Urinary bladder (tissue), 4 donors: ENCODE results near the gene CFAP221. TPM values are rescaled to one million over a fixed set of nuclear protein-coding genes. Genes with fewer than 3 reads are reported as not detected.

Source experiments
- DNase-seq: peaks from one replicate; pipeline ENCODE4 v3.0.0-alpha.2; 2015; ENCODE audit errors: extremely low spot score
- H3K27ac ChIP-seq: one replicate; pipeline ENCODE4 v1.5.1; 2013; ENCODE audit warnings: low read depth, mild to moderate bottlenecking, moderate library complexity
- H3K36me3 ChIP-seq: one replicate; pipeline ENCODE4 v1.6.1; 2013; ENCODE audit warnings: mild to moderate bottlenecking, moderate library complexity; ENCODE audit not compliant: insufficient read depth
- H3K4me1 ChIP-seq: one replicate; pipeline ENCODE4 v1.6.1; 2013; ENCODE audit warnings: mild to moderate bottlenecking, moderate library complexity; ENCODE audit not compliant: insufficient read depth
- H3K4me3 ChIP-seq: one replicate; pipeline ENCODE4 v1.5.1; 2013; ENCODE audit warnings: low read depth, low read length
- WGBS: extraction: QIAGEN DNeasy Blood & Tissue Kit; methylation state at CpG from one replicate; pipeline ENCODE4 v1.1.7; 2013; 5-methylcytosine and 5-hydroxymethylcytosine counted together
- polyA plus RNA-seq: library from polyadenylated mRNA; stranded (reverse); fragments of 200-250 nt; gene quantifications from one replicate; pipeline ENCODE4 v1.2.3, GENCODE V29; 2013
- total RNA-seq: library from RNA; depleted of rRNA; stranded (reverse); fragments of >200 nt; gene quantifications from one replicate; pipeline ENCODE4 v1.2.3, GENCODE V29; 2014
- donor health status: healthy with polysubstance abuse.
- donor health status: healthy.

Gene CFAP221
- total RNA-seq (0.95 TPM), polyA plus RNA-seq (0.09 TPM)

- DNase-seq = peak; percentile 15
- Histone ChIP-seq H3K36me3 (no peaks in the 10 kb centered on the region), H3K27ac (no peak within 1 kb of the TSS), H3K4me3 (peak within 1 kb of the TSS; percentile 27), H3K4me1 (no peaks in the 10 kb centered on the region)
- WGBS = 4% methylated on average over 89 of the region's 89 CpGs
Measured at GRCh38 chr2:119544075-119544938, at the start of gene CFAP221. TSS of gene CFAP221 (plus strand) at chr2:119544449. CDS start at chr2:119546132, 1,683 bp downstream.

DNA sequence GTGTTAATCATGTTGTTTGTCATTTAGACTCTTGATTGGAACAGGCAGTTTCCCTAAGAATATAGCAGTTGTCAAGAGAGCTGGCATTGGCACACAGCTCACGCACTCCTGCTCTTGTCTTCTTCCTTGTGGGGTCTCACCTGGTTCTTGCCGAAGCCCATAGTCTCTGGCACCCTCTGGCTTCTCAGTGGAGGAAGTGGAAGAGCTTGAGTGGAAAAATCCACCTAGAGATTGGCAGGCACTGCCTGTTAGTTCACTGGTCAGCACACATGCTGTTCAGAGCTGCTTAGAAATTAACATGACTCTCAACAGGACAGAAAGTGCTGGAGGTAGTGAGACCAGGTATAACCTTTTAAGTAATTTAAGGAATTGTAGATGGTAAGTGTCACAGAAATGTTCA, 48.3 kb upstream of the CFAP221 start:
- DNase-seq = no peak
- no peaks in the 10 kb centered on the region for H3K4me1 ChIP-seq
- 85% methylated on average over 2 of the region's 2 CpGs for WGBS

DNA sequence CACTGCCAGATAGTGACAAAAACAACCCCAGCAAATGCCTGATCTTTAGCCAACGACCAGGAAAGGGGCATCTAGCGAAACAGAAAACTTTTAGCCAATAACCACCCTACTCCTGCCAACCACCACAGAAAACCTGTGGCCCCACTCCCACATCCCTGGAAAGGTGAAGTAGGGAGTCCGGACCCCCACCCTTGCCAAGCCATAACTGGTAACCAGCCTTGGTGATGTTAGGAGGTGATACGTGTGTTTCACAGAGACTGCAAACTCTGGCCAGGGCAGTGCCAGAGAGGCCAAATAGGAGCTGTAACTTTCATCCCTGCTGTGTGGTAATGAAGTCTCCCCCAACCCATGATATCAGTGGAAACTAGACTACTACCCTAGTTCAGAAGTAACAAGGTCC, 47.6 kb upstream of the CFAP221 start:
- WGBS = 81% methylated on average over 4 of the region's 4 CpGs
- DNase-seq = no peak
- H3K4me1 ChIP-seq = no peaks in the 10 kb centered on the region
- H3K27ac ChIP-seq = no peak overlapping the region
- no peak overlapping the region for H3K4me3 ChIP-seq
- no peaks in the 10 kb centered on the region for H3K36me3 ChIP-seq

More for the DNA sequence above, 48.3 kb upstream of the CFAP221 start:
- Histone ChIP-seq H3K27ac (no peak overlapping the region), H3K4me3 (no peak overlapping the region), H3K36me3 (no peaks in the 10 kb centered on the region)

DNA sequence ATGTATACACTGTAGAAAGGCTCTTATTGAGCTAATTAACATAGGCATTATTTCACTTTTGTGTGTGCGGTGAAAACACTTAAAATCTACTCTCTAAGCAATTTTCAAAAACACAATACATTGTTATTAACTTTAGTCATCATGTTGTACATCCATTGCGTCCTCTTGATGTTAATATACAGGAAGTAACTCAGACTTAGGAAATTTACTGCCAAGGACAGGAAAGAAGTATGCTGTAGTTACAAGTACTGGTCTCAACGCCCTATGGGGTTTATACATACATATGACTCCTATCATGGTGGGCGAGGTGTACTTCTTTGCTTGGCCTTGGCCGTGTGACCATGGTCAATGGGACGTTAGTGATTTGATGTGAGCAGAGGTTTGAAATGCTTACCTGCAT, 35.5 kb upstream of the CFAP221 start:
- Histone ChIP-seq H3K36me3 (no peaks in the 10 kb centered on the region), H3K27ac (no peak overlapping the region), H3K4me1 (no peaks in the 10 kb centered on the region), H3K4me3 (no peak overlapping the region)
- WGBS = 77% methylated on average over 6 of the region's 6 CpGs
- DNase-seq = no peak

DNA sequence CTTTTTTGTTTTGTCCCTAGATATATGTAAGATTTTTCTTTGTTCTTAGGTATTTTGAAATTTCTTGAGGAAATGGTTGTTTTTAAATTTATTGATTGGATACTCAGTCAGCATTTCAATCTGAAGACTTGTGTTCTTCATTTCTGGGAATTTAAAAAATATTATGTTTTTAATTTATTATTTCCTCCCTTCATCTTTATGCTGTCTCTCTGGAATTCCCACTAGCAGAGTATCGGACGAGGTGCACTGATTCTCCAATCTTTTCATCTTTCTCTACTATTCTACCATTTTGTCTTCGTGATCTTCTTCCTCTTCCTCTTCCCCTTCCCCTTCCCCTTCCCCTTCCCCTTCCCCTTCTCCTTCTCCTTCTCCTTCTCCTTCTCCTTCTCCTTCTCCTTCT, 32.3 kb upstream of the CFAP221 start:
- 86% methylated on average over 3 of the region's 3 CpGs for WGBS
- H3K4me1 ChIP-seq = no peaks in the 10 kb centered on the region
- DNase-seq = no peak
- H3K36me3 ChIP-seq = no peaks in the 10 kb centered on the region
- H3K27ac ChIP-seq = no peak overlapping the region
- H3K4me3 ChIP-seq = no peak overlapping the region

- Histone ChIP-seq H3K4me1 (no peaks in the 10 kb centered on the region), H3K4me3 (no peak overlapping the region), H3K27ac (no peak overlapping the region), H3K36me3 (no peaks in the 10 kb centered on the region)
- 83% methylated on average over 1 of the region's 1 CpG for WGBS
- DNase-seq = no peak
Measured at GRCh38 chr2:119512946-119513345, 31.3 kb upstream of the CFAP221 start.

GRCh38 chr2:119513832-119514231, 30.4 kb upstream of the CFAP221 start:
- H3K27ac ChIP-seq = no peak overlapping the region
- H3K36me3 ChIP-seq = no peaks in the 10 kb centered on the region
- H3K4me3 ChIP-seq = no peak overlapping the region
- 49% methylated on average over 1 of the region's 1 CpG for WGBS
- H3K4me1 ChIP-seq = no peaks in the 10 kb centered on the region
- no peak for DNase-seq

DNA sequence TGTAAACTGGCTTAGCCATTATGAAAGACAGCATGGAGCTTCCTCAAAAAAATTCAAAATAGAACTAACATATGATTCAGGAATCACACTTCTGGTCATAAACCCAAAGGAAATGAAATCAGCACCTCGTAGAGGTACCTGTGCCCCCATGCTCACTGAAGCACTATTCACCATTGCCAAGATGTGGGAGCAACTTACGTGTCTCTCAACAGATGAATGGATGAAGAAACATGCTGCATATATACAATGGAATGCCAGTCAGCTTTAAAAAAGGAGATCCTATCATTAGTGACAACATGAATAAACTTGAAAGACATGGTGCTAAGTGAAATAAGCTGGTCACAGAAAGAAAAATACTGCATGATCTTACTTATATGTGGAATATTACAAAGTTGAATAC, 28.1 kb upstream of the CFAP221 start:
- no peaks in the 10 kb centered on the region for H3K36me3 ChIP-seq
- WGBS = 80% methylated on average over 2 of the region's 2 CpGs
- no peak for DNase-seq
- H3K4me1 ChIP-seq = no peaks in the 10 kb centered on the region
- no peak overlapping the region for H3K27ac ChIP-seq
- no peak overlapping the region for H3K4me3 ChIP-seq

- Histone ChIP-seq H3K27ac (no peak overlapping the region), H3K4me1 (no peaks in the 10 kb centered on the region), H3K36me3 (no peaks in the 10 kb centered on the region), H3K4me3 (no peak overlapping the region)
- whole genome bisulfite sequencing = 39% methylated on average over 7 of the region's 7 CpGs
- no peak for DNase-seq
Measured at GRCh38 chr2:119517433-119517832, 26.8 kb upstream of the CFAP221 start.

DNA sequence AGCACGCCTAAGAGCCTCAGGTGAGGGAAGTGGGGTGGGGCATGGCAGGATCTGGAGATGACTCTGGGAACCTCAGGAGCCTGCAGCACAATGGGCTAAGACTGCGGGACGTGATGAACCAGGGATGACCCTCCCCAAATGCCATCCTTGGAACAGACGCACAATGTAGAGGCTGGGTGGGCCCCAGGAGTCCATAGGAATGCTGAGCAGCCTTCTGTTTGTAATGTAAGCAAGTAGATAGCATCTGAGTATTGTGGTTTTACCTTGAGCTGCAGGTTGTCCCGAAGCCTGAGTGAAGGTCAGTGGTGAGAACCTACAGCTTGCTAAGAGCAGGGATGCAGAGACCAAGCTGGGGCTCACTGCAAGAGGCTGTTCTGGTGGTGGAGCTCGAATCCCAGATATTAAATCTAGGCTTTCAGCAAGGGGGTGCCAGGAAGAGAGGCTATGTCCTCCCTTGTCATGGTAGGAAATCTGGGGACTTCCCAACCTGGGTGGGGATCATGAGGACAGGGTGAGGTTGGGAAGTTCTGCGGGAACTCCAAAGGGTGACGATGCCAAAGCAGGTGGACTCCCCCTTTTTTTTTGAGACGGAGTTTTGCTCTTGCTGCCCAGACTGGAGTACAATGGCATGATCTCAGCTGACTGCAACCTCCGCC, 25.7 kb upstream of the CFAP221 start:
- no peak overlapping the region for H3K27ac ChIP-seq
- DNase-seq = no peak
- WGBS = 88% methylated on average over 10 of the region's 10 CpGs

DNA sequence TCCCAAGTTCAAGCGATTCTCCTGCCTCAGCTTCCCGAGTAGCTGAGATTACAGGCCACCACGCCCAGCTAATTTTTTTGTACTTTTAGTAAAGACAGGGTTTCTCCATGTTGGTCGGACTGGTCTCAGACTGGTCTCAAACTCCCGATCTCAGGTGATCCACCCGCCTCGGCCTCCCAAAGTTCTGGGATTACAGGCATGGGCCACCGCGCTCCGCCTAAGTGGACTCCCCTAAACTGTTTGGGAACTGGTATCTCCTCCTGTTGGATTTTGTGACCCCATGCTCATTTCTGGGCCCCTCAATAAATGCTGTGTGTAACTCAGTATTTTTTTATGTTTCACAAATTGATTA, 25.2 kb upstream of the CFAP221 start:
- Histone ChIP-seq H3K27ac (no peak overlapping the region), H3K4me1 (no peaks in the 10 kb centered on the region), H3K36me3 (no peaks in the 10 kb centered on the region), H3K4me3 (no peak overlapping the region)
- no peak for DNase-seq
- WGBS = 96% methylated on average over 10 of the region's 10 CpGs

More for the DNA sequence above, 25.7 kb upstream of the CFAP221 start:
- Histone ChIP-seq H3K36me3 (no peaks in the 10 kb centered on the region), H3K4me1 (no peaks in the 10 kb centered on the region), H3K4me3 (no peak overlapping the region)

DNA sequence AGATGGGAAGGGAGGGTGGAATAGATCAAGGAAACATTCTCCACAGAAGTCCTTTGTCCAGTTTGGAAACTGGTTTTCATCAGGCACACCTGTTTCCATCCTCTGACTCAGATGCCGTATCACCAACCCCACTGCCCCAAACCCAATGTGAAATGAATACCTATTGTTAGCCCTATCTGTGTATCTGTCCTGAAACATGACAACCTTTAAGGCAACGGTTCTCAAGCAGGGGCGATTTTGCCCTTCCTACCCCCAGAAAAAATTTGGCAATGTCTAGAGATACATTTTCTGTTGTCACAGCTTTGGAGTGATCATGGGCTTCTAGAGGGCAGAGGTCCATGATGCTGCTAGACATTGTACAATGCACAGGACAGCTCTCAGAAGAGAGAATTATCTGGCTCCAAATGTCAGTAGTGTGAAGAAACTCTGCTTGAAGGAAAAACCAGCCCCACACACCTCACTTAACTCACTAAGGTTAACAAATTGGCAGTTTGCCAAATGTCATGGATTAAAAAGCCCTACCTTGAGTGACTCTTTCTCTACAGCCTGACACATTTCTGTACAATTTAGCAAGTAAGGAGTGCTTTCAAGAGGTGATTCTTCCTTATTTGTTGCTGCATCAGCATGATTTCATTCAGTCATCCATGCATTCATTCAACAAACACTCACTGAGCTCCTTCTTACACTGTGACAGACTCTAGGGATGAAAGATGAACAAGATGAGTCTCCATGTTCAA, 23.4 kb upstream of the CFAP221 start:
- Histone ChIP-seq H3K27ac (no peak overlapping the region), H3K4me1 (no peaks in the 10 kb centered on the region), H3K36me3 (no peaks in the 10 kb centered on the region), H3K4me3 (no peak overlapping the region)
- DNase-seq = no peak
- WGBS = 86% methylated on average over 3 of the region's 3 CpGs

- no peak overlapping the region for H3K27ac ChIP-seq
- H3K36me3 ChIP-seq = no peaks in the 10 kb centered on the region
- no peak for DNase-seq
- WGBS = 74% methylated on average over 11 of the region's 11 CpGs
- no peaks in the 10 kb centered on the region for H3K4me1 ChIP-seq
- H3K4me3 ChIP-seq = no peak overlapping the region
Measured at GRCh38 chr2:119521433-119522050, 22.7 kb upstream of the CFAP221 start.
